BE2C (cell line): ENCODE data around the gene RGMA.
"Not testable (repeated sequence)": the region's sequence is repeated elsewhere in the genome, so short reads cannot be mapped to it uniquely, and the experiment has no call there.

Experiments
- DNase-seq: peaks from one replicate; pipeline ENCODE4 v3.0.0-alpha.2; 2020
- H3K27me3 ChIP-seq: fragments of 250-450 bp; sonication (Bioruptor Pico); 2 replicates; pipeline ENCODE4 v1.5.1; 2020; ENCODE audit warnings: mild to moderate bottlenecking
- H3K36me3 ChIP-seq: fragments of 250-450 bp; sonication (Bioruptor Pico); 2 replicates; pipeline ENCODE4 v1.5.1; 2020; ENCODE audit warnings: mild to moderate bottlenecking
- H3K4me1 ChIP-seq: fragments of 250-450 bp; sonication (Bioruptor Pico); 2 replicates; pipeline ENCODE4 v1.5.1; 2020
- H3K4me3 ChIP-seq: 2 replicates; pipeline ENCODE4 v1.5.1; 2011; ENCODE audit warnings: low read depth, low read length
- H3K9me3 ChIP-seq: fragments of 250-450 bp; sonication (Bioruptor Pico); 2 replicates; pipeline ENCODE4 v1.5.1; 2020
- TF ChIP-seq, protein P1 (sequence below): IDR thresholded peaks from 2 replicates; pipeline ENCODE4 v1.5.1; 2012; ENCODE audit warnings: mild to moderate bottlenecking, low read depth, low read length

RGMA gene

DNA sequence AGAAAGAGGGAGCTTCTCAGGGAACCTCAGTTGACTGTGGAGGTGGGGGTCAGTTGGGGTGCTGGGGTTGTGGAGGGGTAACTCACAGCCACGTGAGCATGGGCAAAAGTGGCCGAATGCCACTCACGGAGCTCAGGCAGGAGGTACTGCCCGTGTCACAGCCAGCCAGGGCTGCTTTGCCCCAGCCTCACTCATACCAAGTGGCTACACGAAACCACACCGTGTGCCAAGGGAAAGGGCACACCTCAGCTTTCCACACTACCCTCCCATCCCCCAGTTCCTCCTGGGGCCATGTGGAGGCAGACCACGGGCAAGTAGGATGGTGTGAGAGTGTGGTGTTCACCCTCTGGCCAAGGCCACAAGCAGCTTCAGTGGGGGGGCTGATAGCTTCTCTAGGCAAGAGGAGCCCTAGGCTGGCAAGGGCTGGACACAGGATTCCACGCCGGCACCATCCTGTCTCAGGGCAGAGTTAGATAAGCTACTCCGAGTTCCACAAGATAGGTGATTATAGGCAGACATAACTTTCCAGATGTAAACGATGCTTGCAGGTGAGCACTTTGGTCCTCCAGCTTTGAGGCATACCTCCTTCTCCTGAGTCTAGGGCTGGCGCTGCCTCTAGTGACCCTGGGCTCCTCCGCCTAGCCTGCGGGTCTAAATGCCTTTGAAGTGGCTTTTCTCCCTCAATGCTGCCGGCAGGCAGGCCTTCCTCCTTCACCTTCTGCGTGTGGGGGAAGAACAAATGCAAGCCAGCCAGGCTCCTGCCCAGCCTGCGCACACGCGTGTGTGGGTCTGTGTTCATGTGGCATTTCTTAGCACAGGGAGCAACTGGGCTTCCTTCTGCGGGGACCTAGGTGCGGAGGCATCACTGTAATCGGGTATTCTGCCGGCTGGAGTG, 25.0 kb downstream of the RGMA start:
- TF ChIP-seq, protein P1, sequence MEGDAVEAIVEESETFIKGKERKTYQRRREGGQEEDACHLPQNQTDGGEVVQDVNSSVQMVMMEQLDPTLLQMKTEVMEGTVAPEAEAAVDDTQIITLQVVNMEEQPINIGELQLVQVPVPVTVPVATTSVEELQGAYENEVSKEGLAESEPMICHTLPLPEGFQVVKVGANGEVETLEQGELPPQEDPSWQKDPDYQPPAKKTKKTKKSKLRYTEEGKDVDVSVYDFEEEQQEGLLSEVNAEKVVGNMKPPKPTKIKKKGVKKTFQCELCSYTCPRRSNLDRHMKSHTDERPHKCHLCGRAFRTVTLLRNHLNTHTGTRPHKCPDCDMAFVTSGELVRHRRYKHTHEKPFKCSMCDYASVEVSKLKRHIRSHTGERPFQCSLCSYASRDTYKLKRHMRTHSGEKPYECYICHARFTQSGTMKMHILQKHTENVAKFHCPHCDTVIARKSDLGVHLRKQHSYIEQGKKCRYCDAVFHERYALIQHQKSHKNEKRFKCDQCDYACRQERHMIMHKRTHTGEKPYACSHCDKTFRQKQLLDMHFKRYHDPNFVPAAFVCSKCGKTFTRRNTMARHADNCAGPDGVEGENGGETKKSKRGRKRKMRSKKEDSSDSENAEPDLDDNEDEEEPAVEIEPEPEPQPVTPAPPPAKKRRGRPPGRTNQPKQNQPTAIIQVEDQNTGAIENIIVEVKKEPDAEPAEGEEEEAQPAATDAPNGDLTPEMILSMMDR: no peak
- DNase-seq: no peak
- Histone ChIP-seq H3K4me1 (0 out of 2 replicates have a peak, but pooled peaks cover 2% of the 10 kb centered on the region), H3K9me3 (no peaks in the 10 kb centered on the region), H3K36me3 (no peaks in the 10 kb centered on the region), H3K27me3 (no peaks in the 10 kb centered on the region), H3K4me3 (no peak overlapping the region)

GRCh38 chr15:93063262-93063671, 25.7 kb downstream of the RGMA start:
- no peaks in the 10 kb centered on the region for H3K27me3 ChIP-seq
- H3K4me1 ChIP-seq: 0 out of 2 replicates have a peak, but pooled peaks cover 2% of the 10 kb centered on the region
- H3K9me3 ChIP-seq: no peaks in the 10 kb centered on the region
- DNase-seq: no peak
- no peaks in the 10 kb centered on the region for H3K36me3 ChIP-seq
- no peak overlapping the region for H3K4me3 ChIP-seq
- TF ChIP-seq, protein P1: no peak

- H3K9me3 ChIP-seq, DNase-seq, H3K36me3 ChIP-seq, H3K4me1 ChIP-seq, H3K4me3 ChIP-seq, H3K27me3 ChIP-seq: not testable (repeated sequence)
Observed at GRCh38 chr15:93062628-93063261, 26.3 kb downstream of the RGMA start.

DNA sequence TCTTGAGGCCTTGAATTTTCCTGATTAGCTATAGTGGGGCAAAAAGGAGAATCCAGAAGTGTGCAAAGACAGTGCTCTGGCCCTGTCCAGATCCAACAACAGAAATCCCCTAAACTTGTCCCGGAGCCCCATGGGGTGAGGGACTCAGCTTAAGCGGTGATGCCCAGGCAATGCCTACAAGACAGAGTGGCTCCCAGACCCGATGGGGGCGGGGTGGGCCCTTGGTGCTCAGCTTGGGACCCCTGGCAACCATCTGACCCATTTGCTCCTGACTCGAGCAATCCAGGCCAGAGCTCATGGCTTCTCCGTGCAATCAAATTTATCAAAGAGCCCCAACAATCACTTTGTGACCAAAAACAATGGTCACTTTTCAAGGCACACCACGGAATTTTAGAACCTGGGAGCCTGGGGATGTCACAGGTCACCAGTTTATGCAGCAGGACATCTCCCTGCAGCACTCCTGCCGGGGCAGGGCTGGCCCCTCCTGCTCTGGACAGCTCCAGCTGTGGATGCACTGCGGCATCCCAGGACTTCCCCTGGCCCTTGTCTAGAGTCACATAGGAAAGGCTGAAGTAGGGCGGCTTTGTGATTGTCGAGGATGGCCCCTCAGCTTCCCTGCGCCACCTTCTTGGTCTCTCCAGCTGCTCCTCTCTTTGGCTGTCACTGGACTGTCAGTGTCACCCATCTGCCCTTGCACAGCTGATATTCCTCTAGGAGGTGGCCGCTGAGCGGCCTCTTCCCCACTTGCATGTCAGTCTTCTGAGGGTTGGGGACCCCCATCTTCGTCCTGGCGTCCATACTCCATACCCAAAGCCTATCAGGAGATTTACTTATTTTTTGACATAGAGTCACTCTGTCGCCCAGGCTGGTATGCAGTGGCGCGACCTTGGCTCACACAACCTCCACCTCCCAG, 28.4 kb downstream of the RGMA start:
- H3K36me3 ChIP-seq: no peaks in the 10 kb centered on the region
- H3K4me1 ChIP-seq: 0 out of 2 replicates have a peak, but pooled peaks cover 2% of the 10 kb centered on the region
- TF ChIP-seq, protein P1: no peak
- no peaks in the 10 kb centered on the region for H3K9me3 ChIP-seq
- H3K4me3 ChIP-seq: no peak overlapping the region
- H3K27me3 ChIP-seq: no peaks in the 10 kb centered on the region
- DNase-seq: no peak

GRCh38 chr15:93059442-93059841, 29.6 kb downstream of the RGMA start:
- H3K27me3 ChIP-seq: no peaks in the 10 kb centered on the region
- no peak for DNase-seq
- 0 out of 2 replicates have a peak, but pooled peaks cover 2% of the 10 kb centered on the region for H3K4me1 ChIP-seq
- H3K9me3 ChIP-seq: no peaks in the 10 kb centered on the region
- H3K36me3 ChIP-seq: no peaks in the 10 kb centered on the region
- no peak overlapping the region for H3K4me3 ChIP-seq
- TF ChIP-seq, protein P1: no peak

DNA sequence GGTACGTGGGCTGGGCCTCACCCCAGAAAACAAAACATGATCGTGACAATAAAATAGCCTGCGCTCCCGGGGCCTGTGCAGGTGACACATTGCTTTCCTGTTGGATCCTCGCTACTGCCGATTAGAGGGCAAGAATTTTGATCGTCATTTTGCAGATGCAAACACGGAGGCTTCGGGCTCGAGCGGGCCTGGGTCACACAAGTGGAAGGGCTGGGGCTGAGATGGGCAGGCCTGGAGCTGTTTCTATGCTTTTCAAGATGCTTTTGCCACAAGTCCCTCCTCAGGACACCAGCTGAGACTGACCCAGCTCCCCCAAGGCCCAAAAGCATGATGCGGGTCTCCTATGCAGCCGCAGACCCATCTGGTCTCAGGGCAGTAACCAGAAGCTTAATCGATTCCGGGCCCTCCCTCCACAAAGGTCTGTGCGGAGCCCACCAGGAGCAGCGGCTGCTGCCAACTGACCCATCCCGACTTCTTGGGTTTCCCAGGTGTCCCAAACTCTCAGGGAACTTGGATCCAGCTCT, 30.0 kb downstream of the RGMA start:
- no peaks in the 10 kb centered on the region for H3K9me3 ChIP-seq
- no peaks in the 10 kb centered on the region for H3K27me3 ChIP-seq
- TF ChIP-seq, protein P1: no peak
- 0 out of 2 replicates have a peak, but pooled peaks cover 2% of the 10 kb centered on the region for H3K4me1 ChIP-seq
- no peak for DNase-seq
- no peak overlapping the region for H3K4me3 ChIP-seq
- H3K36me3 ChIP-seq: no peaks in the 10 kb centered on the region
